Mesenchymal stem cell (in vitro differentiated cells and primary cell): Measurements from ENCODE around the gene SCN1A.

ENCODE experiments used
- DNase-seq: peaks from one replicate; pipeline ENCODE4 v3.0.0-alpha.2; 2013
- H2AFZ ChIP-seq: one replicate; pipeline ENCODE4 v1.6.1; 2013; ENCODE audit warnings: low read depth, mild to moderate bottlenecking, control low read depth, inconsistent platforms, low read length, moderate library complexity
- H2AK5ac ChIP-seq: 2 replicates; pipeline ENCODE4 v1.6.1; 2013; ENCODE audit warnings: low read length, moderate library complexity, mild to moderate bottlenecking, inconsistent platforms; ENCODE audit not compliant: severe bottlenecking
- H2BK120ac ChIP-seq: one replicate; pipeline ENCODE4 v1.6.1; 2013; ENCODE audit warnings: low read depth, mild to moderate bottlenecking, inconsistent platforms, low read length, moderate library complexity
- H2BK12ac ChIP-seq, 2 experiments: one replicate each; pipeline ENCODE4 v1.6.1; 2013; ENCODE audit warnings: inconsistent platforms in 2 of 2, low read length in 2 of 2, mild to moderate bottlenecking in 2 of 2, moderate library complexity in 2 of 2, control low read depth in 1 of 2
- H2BK15ac ChIP-seq: one replicate; pipeline ENCODE4 v1.6.1; 2013; ENCODE audit warnings: mild to moderate bottlenecking, low read depth, inconsistent platforms; ENCODE audit not compliant: poor library complexity, severe bottlenecking
- H2BK5ac ChIP-seq: 2 replicates; pipeline ENCODE4 v1.6.1; 2013; ENCODE audit warnings: low read depth, mild to moderate bottlenecking, low read length, control low read depth, inconsistent platforms; ENCODE audit not compliant: poor library complexity, severe bottlenecking
- H3K14ac ChIP-seq, 2 experiments: one replicate each; pipeline ENCODE4 v1.6.1; 2013; ENCODE audit warnings: inconsistent platforms in 2 of 2, low read length in 2 of 2, control low read depth in 1 of 2, mild to moderate bottlenecking in 1 of 2, moderate library complexity in 1 of 2
- H3K18ac ChIP-seq, 2 experiments: one replicate each; pipeline ENCODE4 v1.6.1; 2013; ENCODE audit warnings: inconsistent platforms in 2 of 2, low read length in 2 of 2, control low read depth in 1 of 2, low read depth in 1 of 2, mild to moderate bottlenecking in 1 of 2
- H3K23ac ChIP-seq, 2 experiments: one replicate each; pipeline ENCODE4 v1.6.1; 2013; ENCODE audit warnings: inconsistent platforms in 2 of 2, low read length in 2 of 2, mild to moderate bottlenecking in 2 of 2, moderate library complexity in 2 of 2, control low read depth in 1 of 2
- H3K27ac ChIP-seq: 2 replicates; pipeline ENCODE4 v1.5.1; 2013; ENCODE audit warnings: mild to moderate bottlenecking, moderate library complexity, low read length, control low read depth, inconsistent platforms; ENCODE audit not compliant: poor library complexity, severe bottlenecking
- H3K27me3 ChIP-seq, 2 experiments: 2 replicates each; pipeline versions ENCODE4 v1.6.1 to v1.7.0; 2013; ENCODE audit warnings: low read length in 2 of 2, mild to moderate bottlenecking in 2 of 2, moderate library complexity in 2 of 2, control low read depth in 1 of 2, inconsistent platforms in 1 of 2; ENCODE audit not compliant: control insufficient read depth in 1 of 2, insufficient read depth in 1 of 2
- H3K36me3 ChIP-seq, 2 experiments: 2 replicates each; pipeline versions ENCODE4 v1.6.1 to v1.7.0; 2013; ENCODE audit warnings: low read length in 2 of 2, control low read depth in 1 of 2, inconsistent platforms in 1 of 2, low read depth in 1 of 2, mild to moderate bottlenecking in 1 of 2; ENCODE audit not compliant: insufficient read depth in 2 of 2, control insufficient read depth in 1 of 2
- H3K4ac ChIP-seq, 2 experiments: one replicate each; pipeline ENCODE4 v1.6.1; 2013; ENCODE audit warnings: inconsistent platforms in 2 of 2, low read length in 2 of 2, mild to moderate bottlenecking in 2 of 2, moderate library complexity in 2 of 2, control low read depth in 1 of 2, low read depth in 1 of 2
- H3K4me1 ChIP-seq: 2 replicates; pipeline ENCODE4 v1.6.1; 2013; ENCODE audit warnings: low read depth, low read length, control low read depth; ENCODE audit not compliant: control insufficient read depth, insufficient read depth
- H3K4me2 ChIP-seq: 2 replicates; pipeline ENCODE4 v1.6.1; 2013; ENCODE audit warnings: low read length, mild to moderate bottlenecking, inconsistent platforms; ENCODE audit not compliant: poor library complexity, severe bottlenecking
- H3K4me3 ChIP-seq, 2 experiments: 2 replicates each; pipeline versions ENCODE4 v1.5.1 to v1.7.0; 2013; ENCODE audit warnings: low read length in 2 of 2, mild to moderate bottlenecking in 2 of 2, control low read depth in 1 of 2, low read depth in 1 of 2; ENCODE audit not compliant: insufficient read depth in 1 of 2
- H3K79me1 ChIP-seq: replicated peaks from 2 replicates; pipeline ENCODE4 v1.6.1; 2013; ENCODE audit warnings: mild to moderate bottlenecking, control low read depth, low read length, inconsistent platforms; ENCODE audit not compliant: poor library complexity, severe bottlenecking
- H3K9ac ChIP-seq: 2 replicates; pipeline ENCODE4 v1.7.0; 2013; ENCODE audit warnings: mild to moderate bottlenecking, low read length, moderate library complexity
- H3K9me3 ChIP-seq: 2 replicates; pipeline ENCODE4 v1.7.0; 2013; ENCODE audit warnings: mild to moderate bottlenecking, low read length; ENCODE audit not compliant: control insufficient read depth
- H4K8ac ChIP-seq: one replicate; pipeline ENCODE4 v1.6.1; 2013; ENCODE audit warnings: inconsistent platforms, mild to moderate bottlenecking, low read length, moderate library complexity
- H4K91ac ChIP-seq: one replicate; pipeline ENCODE4 v1.6.1; 2013; ENCODE audit warnings: mild to moderate bottlenecking, low read length, inconsistent platforms
- WGBS: methylation state at CpG from one replicate; pipeline ENCODE4 v1.1.7; 2013; ENCODE audit warnings: mixed read lengths; 5-methylcytosine and 5-hydroxymethylcytosine counted together

Gene SCN1A

DNA sequence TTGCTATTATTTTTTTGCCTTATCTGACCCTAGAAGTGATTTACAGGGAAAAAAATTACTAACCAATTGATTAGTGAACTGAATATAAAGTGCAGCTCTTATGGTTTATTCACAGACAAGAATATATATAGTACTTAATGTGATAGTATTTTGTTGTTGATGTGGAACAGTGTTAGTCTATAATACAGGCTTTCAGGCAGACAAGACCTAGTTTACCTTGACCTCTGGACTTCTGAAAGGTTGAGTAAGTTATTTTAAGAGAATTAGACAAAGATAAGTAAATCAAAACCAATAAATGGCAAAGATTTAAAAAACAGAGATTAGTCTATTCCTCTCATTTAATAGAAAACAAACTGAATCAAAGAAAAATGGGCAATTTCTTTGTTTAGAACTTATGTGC, 46.0 kb downstream of the SCN1A start:
- no peak overlapping the region for H2BK12ac ChIP-seq
- H3K23ac ChIP-seq = no peak overlapping the region
- H4K91ac ChIP-seq = no peak overlapping the region
- H3K4ac ChIP-seq = no peak overlapping the region
- H3K27me3 ChIP-seq = no peaks in the 10 kb centered on the region
- H3K36me3 ChIP-seq = no peaks in the 10 kb centered on the region
- H3K4me1 ChIP-seq = no peaks in the 10 kb centered on the region
- H3K18ac ChIP-seq = no peak overlapping the region
- no peak overlapping the region for H3K4me2 ChIP-seq
- no peak overlapping the region for H3K14ac ChIP-seq
- H3K9ac ChIP-seq = no peak overlapping the region
- H2BK120ac ChIP-seq = no peak overlapping the region
- H3K27ac ChIP-seq = no peak overlapping the region
- H4K8ac ChIP-seq = no peak overlapping the region
- no peak for DNase-seq
- H2AFZ ChIP-seq = no peak overlapping the region
- no peak overlapping the region for H3K4me3 ChIP-seq
- H2BK15ac ChIP-seq = no peak overlapping the region
- no peak overlapping the region for H2BK5ac ChIP-seq
- no peaks in the 10 kb centered on the region for H3K79me1 ChIP-seq
- no peaks in the 10 kb centered on the region for H3K9me3 ChIP-seq
- H2AK5ac ChIP-seq = no peak overlapping the region

DNA sequence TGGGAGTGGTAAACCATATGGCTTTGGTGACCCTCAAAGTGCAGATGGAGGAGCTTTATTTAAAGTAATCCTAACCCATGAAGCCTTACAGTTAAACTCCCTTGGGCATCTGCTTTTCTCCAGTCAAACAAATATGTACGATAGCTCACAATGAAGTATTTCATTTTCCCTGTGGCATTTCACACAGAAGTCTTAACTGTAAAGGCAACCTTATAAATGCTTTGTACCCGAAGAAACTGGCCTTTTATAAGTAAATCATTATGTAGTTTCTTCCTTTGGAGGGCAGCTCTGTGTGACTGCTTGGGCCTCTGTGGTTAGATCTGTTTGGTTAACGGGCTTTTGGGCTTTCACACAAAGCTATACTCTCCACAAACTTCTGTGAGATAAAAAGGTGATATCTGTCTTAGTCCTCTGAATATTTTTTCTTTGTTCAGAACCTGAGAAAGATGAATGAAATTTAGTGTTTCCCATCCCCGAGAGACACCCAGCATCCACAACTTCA, 46.6 kb downstream of the SCN1A start:
- H3K14ac ChIP-seq = no peak overlapping the region
- 31% methylated on average over 1 of the region's 4 CpGs for WGBS
- no peak overlapping the region for H3K27ac ChIP-seq
- no peak overlapping the region for H2AK5ac ChIP-seq
- H3K4ac ChIP-seq = no peak overlapping the region
- no peak overlapping the region for H3K9ac ChIP-seq
- H2BK5ac ChIP-seq = no peak overlapping the region
- H3K36me3 ChIP-seq = no peaks in the 10 kb centered on the region
- H3K27me3 ChIP-seq = no peaks in the 10 kb centered on the region
- no peak overlapping the region for H3K23ac ChIP-seq
- H3K79me1 ChIP-seq = no peaks in the 10 kb centered on the region
- H2BK15ac ChIP-seq = no peak overlapping the region
- H3K4me2 ChIP-seq = no peak overlapping the region
- no peak overlapping the region for H4K91ac ChIP-seq
- no peak overlapping the region for H3K18ac ChIP-seq
- peak; percentile 7 for DNase-seq
- no peak overlapping the region for H2BK12ac ChIP-seq
- no peaks in the 10 kb centered on the region for H3K4me1 ChIP-seq
- no peak overlapping the region for H2AFZ ChIP-seq
- no peak overlapping the region for H3K4me3 ChIP-seq
- H2BK120ac ChIP-seq = no peak overlapping the region
- no peak overlapping the region for H4K8ac ChIP-seq
- H3K9me3 ChIP-seq = no peaks in the 10 kb centered on the region

DNA sequence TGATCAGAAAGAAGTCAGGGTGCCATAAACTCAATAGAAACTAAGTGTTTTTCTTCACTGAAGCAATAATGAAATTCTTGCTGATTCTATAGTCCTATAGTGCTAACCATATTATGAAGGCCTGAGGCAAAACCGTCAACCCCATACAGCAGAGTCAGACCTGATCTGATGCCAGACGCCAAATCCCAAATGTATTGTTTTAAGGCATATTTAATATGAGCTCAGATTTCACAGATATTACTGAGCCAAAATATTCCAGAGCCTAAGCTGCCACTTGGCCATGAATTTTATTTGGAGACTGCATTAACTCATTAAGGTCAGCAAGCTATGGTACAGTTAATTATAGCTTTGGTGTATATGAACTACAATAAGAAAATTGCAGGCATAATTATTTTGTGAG, 53.4 kb downstream of the SCN1A start:
- H3K27ac ChIP-seq = no peak overlapping the region
- H3K23ac ChIP-seq = no peak overlapping the region
- no peaks in the 10 kb centered on the region for H3K4me1 ChIP-seq
- no peak overlapping the region for H4K8ac ChIP-seq
- no peak overlapping the region for H3K4ac ChIP-seq
- no peak overlapping the region for H3K4me3 ChIP-seq
- H3K9me3 ChIP-seq = no peaks in the 10 kb centered on the region
- H3K4me2 ChIP-seq = no peak overlapping the region
- H2BK12ac ChIP-seq = no peak overlapping the region
- H3K9ac ChIP-seq = no peak overlapping the region
- no peak overlapping the region for H3K14ac ChIP-seq
- no peaks in the 10 kb centered on the region for H3K36me3 ChIP-seq
- H2AK5ac ChIP-seq = no peak overlapping the region
- no peak overlapping the region for H2BK15ac ChIP-seq
- DNase-seq = no peak
- no peak overlapping the region for H4K91ac ChIP-seq
- no peak overlapping the region for H2BK5ac ChIP-seq
- H3K27me3 ChIP-seq = no peaks in the 10 kb centered on the region
- H2BK120ac ChIP-seq = no peak overlapping the region
- 67% methylated on average over 1 of the region's 2 CpGs for WGBS
- no peak overlapping the region for H3K18ac ChIP-seq
- H3K79me1 ChIP-seq = no peaks in the 10 kb centered on the region
- H2AFZ ChIP-seq = no peak overlapping the region

DNA sequence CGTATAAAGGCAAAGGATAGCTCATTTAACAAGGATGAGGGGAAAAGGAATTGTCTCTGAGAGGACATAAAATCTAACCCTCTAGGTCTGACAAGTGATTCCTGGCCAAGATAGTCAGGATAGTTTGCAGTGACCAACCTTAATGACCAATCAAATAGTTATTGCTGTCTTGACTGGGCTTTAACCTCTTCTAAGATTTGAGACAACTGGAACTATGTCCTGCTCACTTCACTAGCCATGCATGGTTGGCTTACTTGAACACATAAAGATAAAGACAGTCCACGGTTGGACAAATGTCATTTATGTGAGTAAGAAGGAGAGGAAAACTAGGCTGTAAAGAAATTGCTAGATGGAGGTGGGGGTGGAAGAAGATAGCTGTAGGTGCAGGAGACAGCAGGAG, 53.8 kb downstream of the SCN1A start:
- no peak overlapping the region for H2BK15ac ChIP-seq
- WGBS = 77% methylated on average over 2 of the region's 2 CpGs
- no peaks in the 10 kb centered on the region for H3K79me1 ChIP-seq
- no peak overlapping the region for H2BK120ac ChIP-seq
- H3K4me3 ChIP-seq = no peak overlapping the region
- H2AK5ac ChIP-seq = no peak overlapping the region
- no peaks in the 10 kb centered on the region for H3K36me3 ChIP-seq
- DNase-seq = no peak
- H3K4ac ChIP-seq = no peak overlapping the region
- H4K8ac ChIP-seq = no peak overlapping the region
- H4K91ac ChIP-seq = no peak overlapping the region
- H3K23ac ChIP-seq = no peak overlapping the region
- no peak overlapping the region for H3K14ac ChIP-seq
- H2BK5ac ChIP-seq = no peak overlapping the region
- H2BK12ac ChIP-seq = no peak overlapping the region
- no peaks in the 10 kb centered on the region for H3K4me1 ChIP-seq
- H3K27ac ChIP-seq = no peak overlapping the region
- no peak overlapping the region for H3K4me2 ChIP-seq
- no peaks in the 10 kb centered on the region for H3K9me3 ChIP-seq
- no peak overlapping the region for H3K18ac ChIP-seq
- no peak overlapping the region for H3K9ac ChIP-seq
- H2AFZ ChIP-seq = no peak overlapping the region
- H3K27me3 ChIP-seq = no peaks in the 10 kb centered on the region
